GM23338 (cell line): ENCODE data around the gene ACVRL1.

Experiments used
- CREB1 ChIP-seq: fragments of 250-450 bp; sonication (Bioruptor Pico); IDR thresholded peaks from 2 replicates; pipeline ENCODE4 v1.5.0; 2020; ENCODE audit warnings: low read depth, mild to moderate bottlenecking, moderate library complexity
- CTCF ChIP-seq, 2 experiments: fragments of 200-600 bp in 1 of 2; sonication (generic) in 1 of 2; conservative IDR thresholded peaks; 2 replicates each; pipeline versions ENCODE4 v1.5.1 to v1.6.1; 2016 to 2017; ENCODE audit warnings: antibody characterized with exemption in 2 of 2, low read depth in 2 of 2, mild to moderate bottlenecking in 2 of 2, moderate library complexity in 1 of 2
- ETS1 ChIP-seq: IDR thresholded peaks from 2 replicates; pipeline ENCODE4 v1.6.1; 2016; ENCODE audit warnings: antibody characterized with exemption
- EZH2 ChIP-seq: fragments of 200-600 bp; sonication (generic); IDR thresholded peaks from one replicate; pipeline ENCODE4 v1.8.0; 2017; ENCODE audit warnings: antibody characterized with exemption, mild to moderate bottlenecking, low read depth; ENCODE audit not compliant: unreplicated experiment
- EZH2phosphoT487 ChIP-seq: fragments of 200-600 bp; sonication (generic); IDR thresholded peaks from one replicate; pipeline ENCODE4 v1.8.1; 2018; ENCODE audit warnings: antibody characterized with exemption; ENCODE audit not compliant: unreplicated experiment
- JUNB ChIP-seq: IDR thresholded peaks from one replicate; pipeline ENCODE4 v1.6.1; 2016; ENCODE audit warnings: antibody characterized with exemption; ENCODE audit not compliant: unreplicated experiment
- NANOG ChIP-seq: IDR thresholded peaks from 2 replicates; pipeline ENCODE4 v1.6.1; 2016; ENCODE audit warnings: antibody characterized with exemption, borderline replicate concordance
- POLR2AphosphoS5 ChIP-seq: IDR thresholded peaks from 2 replicates; pipeline ENCODE4 v1.6.1; 2016; ENCODE audit warnings: antibody characterized with exemption, low read depth
- REST ChIP-seq: IDR thresholded peaks from one replicate; pipeline ENCODE4 v1.6.1; 2018; ENCODE audit warnings: antibody characterized with exemption; ENCODE audit not compliant: unreplicated experiment
- ZNF331 ChIP-seq: fragments of 250-450 bp; sonication (Bioruptor Pico); IDR thresholded peaks from 2 replicates; pipeline ENCODE4 v1.5.0; 2020; ENCODE audit warnings: low read depth, mild to moderate bottlenecking, moderate library complexity

- TF ChIP-seq JUNB, result no peak
- TF ChIP-seq REST, result no peak
- no peak for TF ChIP-seq CTCF (conservative IDR thresholded peaks at IDR 0.05; ENCODE audit: low read depth in 2 of 2)
- no peak for TF ChIP-seq EZH2
- TF ChIP-seq CREB1 (CRISPR knock-in tag), result no peak
- no peak for TF ChIP-seq ETS1
- TF ChIP-seq EZH2phosphoT487, result no peak
- no peak for TF ChIP-seq POLR2AphosphoS5
- no peak for TF ChIP-seq ZNF331 (CRISPR knock-in tag)
- TF ChIP-seq NANOG, result no peak
Measured at GRCh38 chr12:51920046-51920445, 12.7 kb downstream of the ACVRL1 start.
